Esophagus squamous epithelium (tissue), 4 donors: ENCODE data around the gene BCHE.

Experiments used
- CTCF ChIP-seq, 6 experiments: fragments of 450-650 bp in 4 of 6; fragments of 200-600 bp in 2 of 6; sonication (generic) in 2 of 6; IDR thresholded peaks; one replicate each; pipeline ENCODE4 v1.5.1; 2016 to 2019; ENCODE audit warnings: antibody characterized with exemption in 6 of 6, mild to moderate bottlenecking in 4 of 6, moderate library complexity in 4 of 6
- POLR2A ChIP-seq, 4 donors: fragments of 450-650 bp; IDR thresholded peaks; one replicate each; pipeline ENCODE4 v1.6.1; 2017; ENCODE audit warnings: antibody characterized with exemption in 4 of 4, mild to moderate bottlenecking in 4 of 4, moderate library complexity in 3 of 4

- TF ChIP-seq CTCF (IDR thresholded peaks at IDR 0.05) = no peak
- no peak for TF ChIP-seq POLR2A (IDR thresholded peaks at IDR 0.05)
Observed at GRCh38 chr3:165885558-165886270, 48.5 kb upstream of the BCHE start.
